Embryonic facial prominence (tissue), 1 donor: ENCODE data around the gene MX1.

Experiments
- DNase-seq: peaks from one replicate; pipeline ENCODE4 v3.0.0-alpha.2; 2016; ENCODE audit errors: extremely low spot score

MX1 gene

DNA sequence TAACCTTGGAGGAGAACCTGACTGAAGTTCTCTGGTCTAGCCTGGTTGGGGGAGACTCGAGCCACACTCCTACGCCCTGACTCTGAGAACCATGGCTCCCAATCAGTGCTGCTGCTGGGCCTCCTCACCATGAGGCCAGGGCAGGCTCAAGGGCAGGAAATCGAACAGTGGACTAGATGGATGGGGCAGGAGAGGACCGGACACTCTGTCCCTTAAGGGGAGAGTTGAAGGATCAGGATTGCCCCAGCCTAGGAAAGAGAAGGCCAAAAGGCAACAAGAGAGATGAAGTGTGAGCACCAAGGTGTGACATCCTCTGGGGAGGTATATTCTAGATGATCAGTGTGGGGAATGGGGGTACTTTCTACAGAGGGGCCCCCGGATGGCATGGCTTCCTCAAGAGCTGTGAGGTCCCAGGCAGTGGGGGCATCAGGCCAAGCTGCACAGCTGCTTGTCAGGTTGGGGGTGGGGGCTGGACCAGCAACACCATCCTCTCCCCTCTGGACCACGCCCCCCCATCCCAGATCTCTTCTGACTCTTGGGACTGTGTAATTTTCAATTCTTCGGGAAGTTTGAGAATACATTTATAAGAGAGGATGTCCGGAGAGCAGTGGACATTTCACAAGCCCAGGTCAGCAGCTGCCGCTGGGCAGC lies 34.0 kb downstream of the MX1 start:
- no peak for DNase-seq

DNA sequence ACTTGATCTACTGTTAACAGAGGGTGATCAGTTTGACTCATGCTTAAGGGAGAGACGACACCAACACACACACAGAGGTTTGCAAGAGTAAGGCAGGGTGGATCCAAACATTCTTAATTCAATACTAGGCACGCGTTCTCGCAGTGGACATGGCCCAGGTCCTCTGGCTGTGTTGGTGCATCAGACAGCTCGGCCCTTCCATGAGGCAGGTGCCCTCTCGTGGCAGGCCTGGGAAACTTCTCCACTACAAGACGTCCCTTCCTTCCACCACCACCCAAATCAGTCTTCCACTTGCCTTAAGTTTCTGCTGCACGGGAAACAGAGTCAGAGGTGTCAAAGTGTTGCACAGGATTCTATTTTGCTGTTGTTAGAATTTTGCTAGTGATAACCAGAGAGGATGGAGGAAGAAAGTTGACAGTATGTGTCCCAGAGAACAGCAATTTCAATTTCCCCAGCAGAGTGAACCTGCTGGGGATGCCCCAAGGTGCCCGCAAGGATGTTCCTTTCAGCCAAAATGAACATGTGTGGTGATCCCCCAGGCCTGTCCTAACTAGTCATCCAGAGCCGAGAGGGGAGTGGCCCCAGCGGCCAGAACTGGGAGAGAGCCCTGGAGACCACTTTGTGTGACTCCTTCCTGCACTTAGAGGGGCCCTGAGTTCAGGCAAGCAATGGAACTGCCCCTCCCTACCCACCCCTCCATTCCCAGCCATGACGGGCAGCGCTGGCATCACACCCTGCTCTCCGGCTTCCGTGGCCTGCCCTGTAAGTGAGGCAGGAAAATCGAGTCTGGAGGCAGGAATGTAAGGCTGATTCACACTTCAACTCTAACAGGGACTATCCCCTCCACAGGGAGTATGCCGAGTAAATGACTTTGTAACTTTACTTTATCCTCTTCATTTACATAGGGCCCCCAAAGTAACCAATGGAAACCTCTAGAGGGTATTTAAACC lies 34.8 kb downstream of the MX1 start:
- DNase-seq: no peak

DNA sequence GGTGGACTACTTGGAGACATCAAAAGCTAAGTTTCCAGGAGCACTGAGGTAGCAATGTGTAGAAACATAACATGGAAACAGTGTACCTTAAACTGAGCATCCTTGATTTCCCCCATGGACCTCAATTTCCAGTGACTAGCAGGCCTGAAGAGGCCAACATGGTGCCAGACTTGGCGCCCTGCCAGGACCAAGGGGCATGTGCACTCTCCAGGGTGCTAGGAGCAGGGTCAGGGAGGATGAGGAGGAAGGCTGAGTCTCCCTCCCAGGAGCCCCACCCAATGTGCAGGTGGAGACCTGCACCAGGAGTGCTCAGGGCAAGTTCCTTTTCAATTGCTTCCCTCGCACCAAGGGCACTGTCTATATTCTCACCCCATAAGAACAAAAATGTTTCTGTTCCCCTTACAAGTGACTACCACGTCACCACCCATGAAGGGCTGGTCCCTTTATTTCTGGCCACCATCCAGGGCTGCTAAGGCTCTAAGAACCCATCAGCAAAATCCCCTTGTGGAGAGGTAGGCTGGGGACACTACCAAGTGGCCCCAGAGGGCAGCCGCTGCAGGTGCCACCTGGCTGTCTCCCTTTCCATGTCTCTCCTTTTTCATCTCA lies 39.2 kb downstream of the MX1 start:
- DNase-seq: no peak

DNA sequence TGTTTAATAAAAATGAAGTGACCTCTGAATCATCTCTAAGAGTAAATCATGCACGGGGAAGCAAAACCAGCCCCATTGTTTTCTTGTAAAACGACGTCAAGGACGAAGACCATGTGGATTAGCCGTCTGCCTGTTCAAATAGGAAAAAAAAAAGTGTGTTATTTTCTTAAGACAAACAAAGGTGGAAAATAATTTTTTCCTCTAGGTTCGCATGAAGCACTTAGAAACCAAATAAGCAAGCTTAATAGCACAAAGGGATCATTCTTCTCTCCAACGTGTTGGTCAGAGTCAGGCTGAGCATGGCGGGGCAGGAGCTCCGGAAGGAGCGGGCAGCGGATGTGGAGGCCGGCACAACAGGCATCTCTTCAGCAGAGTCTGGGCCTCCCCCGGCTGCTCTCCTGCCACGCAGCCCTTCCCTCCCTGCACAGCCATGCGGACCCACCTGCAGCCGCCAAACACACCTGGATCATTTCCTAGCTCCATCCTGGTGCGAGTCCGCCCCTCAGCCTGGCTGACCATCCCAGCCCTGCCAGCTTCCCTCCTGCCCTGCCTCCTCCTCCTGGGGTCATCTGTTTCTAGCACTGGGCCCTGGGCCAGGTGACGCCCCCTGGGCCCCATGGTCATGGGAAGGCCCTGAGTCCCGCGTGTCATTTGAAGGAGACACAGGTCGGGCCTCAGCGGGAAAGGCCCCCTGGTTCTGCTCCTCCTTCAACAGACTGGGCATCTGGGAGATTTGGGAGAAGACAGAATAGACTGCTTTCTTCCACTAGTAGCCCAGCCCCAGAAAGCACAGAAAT lies 40.2 kb downstream of the MX1 start:
- no peak for DNase-seq

DNA sequence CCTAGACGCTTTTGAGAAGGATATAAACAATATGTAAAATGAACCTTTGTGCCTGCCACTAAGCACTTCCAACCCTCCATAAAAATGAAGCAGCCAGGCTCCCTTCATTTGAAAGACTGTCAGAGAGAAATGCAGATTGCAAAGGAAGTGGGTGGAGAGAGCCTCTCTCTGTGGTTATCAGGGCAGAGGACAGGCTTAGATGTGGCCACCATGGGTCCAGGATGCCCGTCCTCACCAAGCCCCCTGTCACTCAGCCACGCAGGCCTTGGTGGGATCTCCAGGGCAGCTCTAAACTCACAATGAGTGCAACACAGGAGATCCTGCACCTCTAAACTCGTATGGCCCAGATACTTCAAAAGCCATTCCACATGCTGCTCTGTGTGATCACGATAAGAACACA lies 44.0 kb downstream of the MX1 start:
- DNase-seq: no peak

DNA sequence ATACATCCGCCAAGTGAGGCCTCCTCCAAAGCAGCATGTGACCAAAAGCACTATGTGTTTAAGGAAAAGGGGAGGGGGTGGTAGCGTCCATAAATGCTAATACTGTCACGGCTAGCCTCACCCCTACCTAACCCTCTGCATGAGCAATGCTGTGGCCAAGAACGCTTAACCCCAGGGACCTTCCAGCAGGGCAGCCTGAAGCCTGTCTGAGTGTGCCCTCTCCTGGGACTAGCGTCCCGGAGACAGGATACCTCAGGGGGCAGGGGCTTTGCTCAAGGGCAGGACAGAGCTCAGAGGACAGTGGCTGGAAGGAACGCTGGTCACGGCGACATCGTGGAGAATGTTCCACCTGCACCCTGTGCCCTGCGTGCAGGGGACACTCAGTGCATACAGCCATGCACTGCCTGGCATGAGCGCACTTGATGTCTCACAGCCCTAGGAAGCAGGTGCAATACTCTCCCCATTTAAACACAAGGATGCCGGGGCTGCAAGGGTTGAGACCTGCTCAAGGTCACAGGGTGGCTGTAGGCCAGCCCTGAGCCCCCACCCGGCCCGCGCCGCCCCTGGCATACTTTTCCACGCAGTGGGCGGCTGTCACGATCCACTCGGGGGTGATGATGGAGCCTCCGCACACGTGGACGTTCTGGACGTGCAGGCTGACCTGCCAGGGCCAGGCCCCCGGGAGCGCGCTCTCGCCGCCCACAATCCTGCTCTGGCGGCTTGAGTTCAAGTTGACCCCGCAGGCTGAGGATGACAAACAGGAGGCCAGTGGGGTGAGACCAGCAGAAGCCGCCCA lies 46.9 kb downstream of the MX1 start:
- DNase-seq: no peak

DNA sequence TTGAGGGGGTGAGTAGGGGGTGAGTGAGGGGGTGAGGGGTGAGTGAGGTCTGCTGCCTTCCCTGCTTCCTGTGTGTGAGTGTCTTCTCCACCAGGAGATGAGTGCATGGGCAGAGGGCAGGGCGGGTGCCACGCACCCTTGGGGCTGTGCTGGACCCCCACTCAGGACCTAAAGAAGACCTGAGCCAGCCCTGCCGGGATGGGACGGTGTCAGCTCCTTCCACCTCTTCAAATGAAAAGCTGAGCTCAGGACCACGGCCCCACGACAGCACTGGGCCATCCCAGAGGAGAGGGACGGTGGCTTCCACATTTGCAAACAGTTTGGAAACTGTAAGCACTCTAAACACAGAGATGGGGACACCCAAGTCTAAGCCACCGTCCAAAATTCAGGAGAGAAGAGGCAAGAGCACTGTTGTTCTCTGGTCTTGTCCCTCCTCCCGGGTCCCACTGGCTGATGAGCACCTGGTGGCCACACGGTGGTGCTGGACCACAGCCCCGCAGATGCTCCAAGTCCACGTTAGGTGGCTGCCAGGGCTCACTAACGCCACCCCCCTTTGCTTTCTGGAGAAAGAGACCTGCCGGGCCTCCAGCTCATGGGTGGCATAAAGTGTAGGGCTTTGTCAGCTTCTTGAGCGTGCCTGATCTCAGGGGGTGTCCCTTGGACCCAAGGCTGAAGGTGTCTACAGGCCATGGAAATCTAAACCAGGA lies 49.8 kb downstream of the MX1 start:
- DNase-seq: no peak

DNA sequence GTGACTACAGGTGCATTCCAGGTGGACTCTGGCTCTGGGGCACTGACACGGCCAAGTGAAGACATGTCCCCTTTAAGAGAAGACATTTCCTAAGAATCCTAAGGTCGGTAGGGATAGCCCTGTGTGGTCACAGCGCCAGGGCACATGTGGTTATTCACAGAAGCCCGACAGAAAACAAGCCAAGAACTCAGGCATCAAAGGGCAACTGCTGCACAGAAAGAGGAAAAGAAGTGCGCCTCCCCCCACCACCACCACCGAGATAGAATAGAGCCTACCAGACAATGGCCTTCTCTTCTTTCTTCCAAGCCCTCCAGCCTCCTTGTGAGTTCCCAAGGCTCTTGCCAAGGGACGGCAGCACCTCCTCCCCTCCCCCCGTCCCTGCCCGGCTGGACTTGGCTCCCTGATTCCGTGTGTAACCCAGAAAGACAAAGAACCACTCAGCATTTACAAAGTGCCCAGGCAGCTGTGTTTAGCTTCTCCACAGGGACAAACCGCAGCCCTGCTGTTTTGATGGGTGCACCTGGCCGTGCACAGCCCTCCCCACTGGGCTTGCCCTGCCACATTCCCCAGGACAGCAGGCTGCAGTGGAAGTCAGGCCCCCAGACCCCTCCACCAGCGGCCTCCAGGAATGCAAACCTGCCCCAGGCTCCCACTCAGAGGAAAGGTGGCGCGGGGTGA lies 51.7 kb downstream of the MX1 start:
- no peak for DNase-seq

DNA sequence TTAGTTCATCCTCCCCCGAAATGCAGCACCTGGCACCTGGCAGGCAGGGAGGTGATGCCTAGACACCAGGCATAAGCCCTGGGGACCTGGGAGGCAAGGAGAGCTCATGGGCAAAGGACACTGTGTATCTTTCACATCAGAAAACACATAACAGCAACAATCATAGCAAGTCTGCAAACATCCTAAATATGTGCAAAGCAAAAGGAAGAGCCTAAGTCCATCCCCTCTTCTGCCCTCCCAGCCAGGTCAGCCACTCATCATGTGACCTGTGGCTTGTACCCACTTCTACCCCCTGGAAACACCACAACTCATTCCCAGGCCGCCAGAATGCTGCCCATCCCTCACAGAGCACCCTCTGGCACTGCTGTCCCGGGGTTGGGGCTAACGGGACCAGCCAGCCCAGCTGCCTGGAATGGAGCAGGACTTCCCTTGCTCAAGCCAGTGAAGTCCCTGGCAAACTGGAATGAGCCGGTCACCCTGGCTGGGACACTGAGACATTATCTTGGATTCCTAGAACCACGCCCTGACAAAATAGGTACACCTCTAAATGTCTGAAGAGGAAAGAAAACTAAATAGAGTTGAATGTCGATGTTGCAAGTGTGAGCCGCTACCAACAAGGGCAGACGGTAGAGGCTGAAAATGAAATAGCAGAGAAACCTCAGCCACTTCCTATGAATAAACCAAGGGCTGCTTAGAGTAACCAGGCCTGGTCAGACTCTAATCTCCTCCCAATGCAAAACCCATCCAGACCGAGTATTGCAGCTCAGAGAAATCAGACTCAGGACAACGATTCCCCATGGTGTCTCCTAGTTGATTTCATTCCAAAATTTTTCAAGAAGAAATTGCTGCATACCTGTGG lies 52.5 kb downstream of the MX1 start:
- DNase-seq: no peak

DNA sequence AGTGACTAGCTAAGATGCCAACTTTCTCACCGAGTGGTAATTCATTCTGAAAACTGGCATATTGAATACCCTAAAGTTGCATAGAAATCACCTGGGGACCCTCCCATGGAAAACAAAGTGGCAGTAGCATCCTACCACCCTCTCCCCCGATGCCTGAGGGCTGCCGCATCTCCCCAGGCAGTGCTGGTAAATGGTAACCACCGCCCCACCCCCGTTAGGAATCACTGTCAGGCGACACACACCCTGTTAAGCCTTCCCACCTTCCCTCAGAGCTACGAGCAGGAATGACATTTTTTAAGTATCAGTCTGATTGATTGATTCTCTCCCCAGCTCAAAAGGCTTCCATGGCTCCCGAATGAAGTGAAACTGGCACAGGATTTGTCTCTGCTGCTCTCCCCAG lies 53.6 kb downstream of the MX1 start:
- DNase-seq: no peak

DNA sequence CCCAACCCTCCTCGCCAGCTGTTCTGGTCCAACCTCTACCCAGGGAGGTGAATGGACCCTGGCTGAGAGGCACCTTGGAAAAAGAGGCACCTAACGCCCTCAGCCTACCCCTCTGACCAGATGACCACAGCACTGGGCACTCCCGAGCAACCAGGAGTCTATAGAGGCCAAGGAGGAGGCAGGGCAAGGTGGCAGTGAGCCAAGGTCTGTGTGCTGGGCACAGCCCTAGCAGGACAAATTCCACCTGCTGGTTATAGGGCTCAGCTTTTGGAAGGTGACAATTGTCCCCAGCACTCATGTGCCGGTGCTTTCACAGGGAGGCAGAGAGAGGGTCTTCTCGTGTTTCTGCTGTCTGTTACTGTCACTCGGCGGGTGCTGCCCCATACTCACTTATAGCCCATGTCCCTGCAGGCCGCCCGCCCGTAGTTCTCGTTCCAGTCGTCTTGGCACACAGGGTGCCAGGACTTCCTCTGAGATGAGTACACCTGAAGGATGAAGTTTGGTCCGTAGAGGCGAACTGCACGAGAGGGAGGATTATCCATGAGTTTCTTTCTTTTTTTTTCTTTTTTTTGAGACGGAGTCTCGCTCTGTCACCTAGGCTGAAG lies 54.1 kb downstream of the MX1 start:
- DNase-seq: no peak

DNA sequence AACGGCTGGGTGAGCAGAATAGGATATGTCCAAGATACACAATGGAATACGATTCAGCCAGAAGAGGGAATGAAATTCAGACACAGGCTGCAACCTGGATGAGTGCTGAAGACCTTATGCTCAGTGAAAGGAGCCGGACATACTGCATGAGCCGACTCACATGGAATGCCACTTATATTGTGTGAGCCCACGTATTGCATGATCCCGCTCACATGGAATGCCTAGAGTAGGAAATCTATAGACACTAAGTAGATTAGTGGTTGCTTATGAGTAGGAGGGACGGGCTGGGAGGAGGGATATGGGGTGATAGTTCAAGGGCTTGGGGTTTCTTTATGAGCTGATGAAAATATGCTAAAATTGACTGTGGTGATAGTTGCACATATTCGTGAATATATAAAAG lies 55.2 kb downstream of the MX1 start:
- no peak for DNase-seq

DNA sequence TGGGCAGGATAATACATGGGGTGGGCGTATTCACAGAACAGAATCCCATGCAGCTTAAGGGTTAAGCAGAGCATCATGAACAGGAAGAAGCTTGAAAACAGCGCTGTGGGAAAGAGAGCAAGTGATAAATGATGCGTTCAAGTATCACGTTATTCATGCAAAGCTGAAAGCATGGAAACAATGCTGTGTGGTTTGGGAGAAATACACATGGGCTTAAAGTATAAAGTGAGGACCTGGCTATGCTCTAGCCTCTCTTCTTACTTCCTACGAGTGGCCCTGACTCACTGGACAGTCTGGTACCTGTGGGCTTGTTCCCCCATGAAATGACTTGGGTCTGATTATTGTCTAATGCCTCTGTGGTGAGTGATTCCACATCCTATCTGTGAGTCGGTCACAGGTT lies 56.3 kb downstream of the MX1 start:
- DNase-seq: no peak

DNA sequence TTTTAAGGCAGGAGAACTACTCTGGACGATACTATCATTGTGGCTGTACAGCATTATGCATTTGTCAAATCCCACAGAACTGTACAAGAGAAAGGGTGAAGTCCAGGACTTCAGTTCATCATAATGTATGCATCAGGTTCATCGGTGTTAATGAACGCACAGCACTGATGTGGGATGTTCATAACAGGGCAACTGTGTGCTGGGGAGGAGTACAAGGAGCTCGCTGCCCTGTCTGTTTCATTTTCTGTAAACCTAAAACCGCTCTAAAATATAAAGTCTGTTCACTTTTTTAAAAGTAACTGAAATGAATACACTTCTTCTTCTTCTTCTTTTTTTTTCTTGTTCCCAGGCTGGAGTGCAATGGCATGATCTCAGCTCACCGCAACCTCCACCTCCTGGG lies 56.9 kb downstream of the MX1 start:
- DNase-seq: no peak

DNA sequence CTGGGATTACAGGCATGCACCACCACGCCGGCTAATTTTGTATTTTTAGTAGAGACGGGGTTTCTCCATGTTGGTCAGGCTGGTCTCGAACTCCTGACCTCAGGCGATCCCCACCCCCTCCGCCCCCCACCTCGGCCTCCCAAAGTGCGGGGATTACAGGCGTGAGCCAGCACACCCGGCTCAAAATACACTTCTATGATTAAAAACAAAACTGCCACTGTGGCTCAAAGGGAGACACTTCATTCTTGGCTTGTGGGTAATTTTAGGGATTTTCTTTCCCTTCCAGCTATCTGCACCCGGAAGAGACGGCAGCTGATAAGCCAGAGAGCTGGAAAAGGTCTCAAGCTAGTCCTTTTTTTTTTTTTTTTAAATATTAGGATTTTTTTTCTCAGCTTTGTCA lies 57.4 kb downstream of the MX1 start:
- DNase-seq: no peak

DNA sequence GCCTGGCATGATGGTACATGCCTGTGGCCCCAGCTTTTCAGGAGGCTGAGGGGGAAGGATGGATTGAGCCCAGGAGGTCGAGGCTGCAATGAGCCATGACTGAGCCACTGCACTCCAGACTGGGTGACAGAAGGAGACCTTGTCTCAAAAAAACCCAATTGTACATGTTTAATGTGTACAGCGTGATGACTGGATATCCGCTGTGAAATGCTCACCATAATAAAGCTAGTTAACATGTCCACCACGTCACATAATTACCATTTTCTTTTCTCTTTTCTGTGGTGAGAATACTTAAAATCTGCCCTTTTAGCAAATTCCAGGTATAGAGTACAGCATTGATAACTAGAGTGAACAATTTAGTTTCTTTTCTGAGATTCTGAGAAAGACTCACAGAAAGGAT lies 57.9 kb downstream of the MX1 start:
- DNase-seq: no peak

DNA sequence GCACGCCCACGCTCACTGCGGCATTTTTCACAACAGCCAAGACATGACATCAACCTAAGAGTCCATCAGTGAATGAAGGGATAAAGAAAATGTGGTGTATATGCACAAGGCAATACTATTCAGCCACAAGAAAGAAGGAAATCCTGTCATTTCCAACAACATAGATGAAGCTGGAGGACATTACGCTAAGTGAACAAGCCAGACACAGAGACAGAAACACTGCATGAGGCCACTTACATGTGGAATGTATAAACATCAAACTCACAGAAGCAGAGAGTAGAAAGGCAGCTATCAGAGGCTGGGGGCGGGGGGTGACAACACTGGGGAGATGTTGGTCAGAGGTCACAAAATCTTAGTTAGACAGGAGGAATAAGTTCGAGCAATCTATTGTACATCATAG lies 61.0 kb downstream of the MX1 start:
- no peak for DNase-seq

DNA sequence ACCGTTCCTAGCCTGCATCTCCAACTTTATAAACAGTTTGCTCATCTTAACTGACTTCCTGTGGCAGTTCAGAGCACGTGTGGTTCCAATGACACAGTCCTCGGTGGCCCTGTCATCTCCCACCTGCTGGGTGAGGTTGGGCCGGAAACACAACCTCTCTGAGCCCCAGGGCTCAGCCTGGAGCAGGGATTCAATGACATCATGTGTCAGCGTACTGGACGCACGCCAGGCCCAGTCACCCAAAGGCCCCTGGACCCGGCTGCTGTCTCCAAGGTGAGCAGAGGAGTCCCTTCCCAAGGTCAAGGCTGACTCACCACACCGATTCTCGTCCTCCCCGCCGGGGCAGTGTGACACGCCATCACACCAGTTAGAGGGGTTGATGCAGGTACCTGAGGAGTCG lies 62.0 kb downstream of the MX1 start:
- no peak for DNase-seq

DNA sequence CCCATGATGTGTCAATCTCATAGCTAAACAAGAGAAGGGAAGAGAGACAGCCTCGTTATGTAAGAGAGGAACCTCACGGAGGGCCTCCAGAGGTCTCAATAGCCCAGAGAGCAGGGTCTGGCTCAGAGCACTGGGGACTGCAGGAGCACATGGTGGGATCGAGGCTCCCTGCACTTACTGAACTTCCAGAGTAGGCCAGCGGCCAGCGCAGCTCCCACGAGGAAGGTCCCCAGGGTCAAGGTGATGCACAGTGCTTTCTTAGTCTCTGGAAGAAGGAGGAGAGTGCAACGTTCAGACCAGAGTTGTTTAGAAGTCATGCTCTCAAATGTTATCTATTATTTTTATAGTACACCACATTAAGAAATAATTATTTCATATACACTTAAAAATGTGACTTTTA lies 63.3 kb downstream of the MX1 start:
- no peak for DNase-seq
